Mucosa of stomach (tissue), 1 donor: ENCODE data around the gene TCF7L2.

ENCODE experiments used
- H3K27me3 ChIP-seq: one replicate; pipeline ENCODE4 v1.7.0; 2013; ENCODE audit warnings: mild to moderate bottlenecking, low read length; ENCODE audit not compliant: control insufficient read depth, insufficient read depth
- H3K36me3 ChIP-seq: one replicate; pipeline ENCODE4 v1.7.0; 2013; ENCODE audit warnings: low read length; ENCODE audit not compliant: control insufficient read depth, insufficient read depth
- H3K4me1 ChIP-seq: one replicate; pipeline ENCODE4 v1.7.0; 2013; ENCODE audit warnings: mild to moderate bottlenecking, low read length; ENCODE audit not compliant: control insufficient read depth, insufficient read depth
- H3K4me3 ChIP-seq: one replicate; pipeline ENCODE4 v1.7.0; 2013; ENCODE audit warnings: low read length
- H3K9ac ChIP-seq: one replicate; pipeline ENCODE4 v1.7.0; 2013; ENCODE audit warnings: mild to moderate bottlenecking, low read length, moderate library complexity
- H3K9me3 ChIP-seq: one replicate; pipeline ENCODE4 v1.7.0; 2013; ENCODE audit warnings: mild to moderate bottlenecking, low read length, moderate library complexity; ENCODE audit not compliant: control insufficient read depth
- donor health status: Pancreatic carcinoma.

Gene TCF7L2

DNA sequence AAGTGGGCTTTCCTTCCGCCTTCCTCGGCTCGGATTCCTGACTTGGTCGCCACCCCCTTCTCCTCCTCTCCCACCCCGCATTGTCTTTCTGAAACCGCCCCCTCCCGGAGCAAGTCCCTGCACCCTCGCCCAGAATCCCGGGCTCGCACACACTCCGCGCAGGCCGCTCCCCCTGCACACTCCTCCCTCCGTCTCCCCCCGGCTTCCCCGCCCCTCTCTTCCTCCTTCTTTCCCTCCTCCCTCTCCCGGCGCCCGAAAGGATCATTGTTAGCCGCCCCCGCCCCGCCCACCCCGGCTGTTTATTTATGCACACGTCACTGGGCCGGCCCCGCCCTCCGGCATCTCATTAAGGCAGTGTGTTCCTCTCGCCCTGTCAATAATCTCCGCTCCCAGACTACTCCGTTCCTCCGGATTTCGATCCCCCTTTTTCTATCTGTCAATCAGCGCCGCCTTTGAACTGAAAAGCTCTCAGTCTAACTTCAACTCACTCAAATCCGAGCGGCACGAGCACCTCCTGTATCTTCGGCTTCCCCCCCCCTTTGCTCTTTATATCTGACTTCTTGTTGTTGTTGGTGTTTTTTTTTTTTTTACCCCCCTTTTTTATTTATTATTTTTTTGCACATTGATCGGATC lies at the start of gene TCF7L2:
Gene TCF7L2, plus strand, starts transcription at position 373 of the 633 bp plus-strand sequence. CDS start 510 bp downstream, outside the sequence.
- Histone ChIP-seq H3K36me3 (no peaks in the 10 kb centered on the region), H3K4me3 (peak within 1 kb of the TSS; percentile 75), H3K27me3 (no peaks in the 10 kb centered on the region), H3K9me3 (no peaks in the 10 kb centered on the region), H3K9ac (peak within 1 kb of the TSS; percentile 96), H3K4me1 (peaks cover 38% of the 10 kb centered on the region)

DNA sequence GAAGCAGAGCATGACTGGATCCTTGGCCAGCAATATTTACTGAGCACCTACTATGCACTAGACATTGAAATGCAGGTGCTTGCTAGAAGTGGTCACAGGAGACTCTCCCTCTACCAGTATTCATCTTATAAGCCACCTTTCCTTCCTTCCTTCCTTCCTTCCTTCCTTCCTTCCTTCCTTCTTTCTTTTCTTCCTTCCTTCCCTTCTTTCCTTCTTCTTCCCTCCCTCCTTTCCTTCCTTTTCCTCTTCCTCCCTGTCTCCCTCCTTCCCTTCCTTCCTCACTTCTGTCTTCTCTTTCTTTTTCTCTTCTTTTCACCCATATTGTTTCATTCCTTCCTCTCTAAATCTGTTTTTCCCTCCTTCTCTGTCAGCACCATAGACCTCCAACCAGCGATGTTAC lies 47.3 kb upstream of the TCF7L2 start:
- Histone ChIP-seq H3K36me3 (no peaks in the 10 kb centered on the region), H3K9me3 (no peaks in the 10 kb centered on the region), H3K9ac (no peak overlapping the region), H3K4me1 (peaks cover 15% of the 10 kb centered on the region), H3K4me3 (no peak overlapping the region), H3K27me3 (no peaks in the 10 kb centered on the region)

DNA sequence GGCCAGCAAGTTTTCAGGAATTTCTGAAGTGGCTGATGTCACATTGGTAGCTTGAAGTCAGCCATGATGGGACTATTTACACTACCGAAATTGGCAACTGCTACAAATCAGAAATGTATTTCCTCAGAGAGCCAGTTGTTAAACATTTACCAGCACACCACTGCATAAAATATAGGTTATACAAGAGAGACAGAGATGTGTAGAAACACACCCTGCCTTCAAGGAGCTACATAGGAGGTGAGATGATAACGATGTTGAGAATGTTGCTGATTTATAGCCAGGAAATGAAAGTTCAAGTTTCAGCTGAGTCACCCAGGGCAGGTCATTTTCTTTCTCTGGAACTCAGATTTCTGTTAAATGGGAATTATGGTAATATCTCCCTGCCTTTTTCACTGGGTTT lies 46.0 kb upstream of the TCF7L2 start:
- Histone ChIP-seq H3K9me3 (no peaks in the 10 kb centered on the region), H3K4me3 (no peak overlapping the region), H3K36me3 (no peaks in the 10 kb centered on the region), H3K4me1 (peaks cover 7% of the 10 kb centered on the region), H3K27me3 (no peaks in the 10 kb centered on the region), H3K9ac (no peak overlapping the region)

DNA sequence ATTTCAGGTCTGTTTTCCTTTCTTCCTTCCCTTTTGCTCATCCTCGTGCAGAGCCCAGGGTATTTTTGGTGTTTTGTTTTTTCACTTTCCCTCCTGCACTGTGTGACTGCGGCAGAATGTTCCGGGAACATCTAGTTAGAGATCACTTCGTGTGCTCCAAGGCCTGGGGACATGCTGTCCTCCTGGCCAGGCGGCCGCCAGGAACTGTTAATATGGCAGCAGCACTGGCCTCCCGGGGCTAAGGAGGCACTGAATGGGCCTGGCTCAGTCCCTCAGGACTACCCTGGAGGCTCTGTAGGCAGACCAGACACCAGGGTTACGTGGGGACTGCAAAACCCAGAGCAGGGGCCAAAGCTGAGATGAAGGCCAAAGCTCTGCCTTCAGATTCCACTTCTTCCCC lies 43.1 kb upstream of the TCF7L2 start:
- Histone ChIP-seq H3K36me3 (no peaks in the 10 kb centered on the region), H3K27me3 (no peaks in the 10 kb centered on the region), H3K4me3 (no peak overlapping the region), H3K4me1 (no peaks in the 10 kb centered on the region), H3K9ac (no peak overlapping the region), H3K9me3 (no peaks in the 10 kb centered on the region)

DNA sequence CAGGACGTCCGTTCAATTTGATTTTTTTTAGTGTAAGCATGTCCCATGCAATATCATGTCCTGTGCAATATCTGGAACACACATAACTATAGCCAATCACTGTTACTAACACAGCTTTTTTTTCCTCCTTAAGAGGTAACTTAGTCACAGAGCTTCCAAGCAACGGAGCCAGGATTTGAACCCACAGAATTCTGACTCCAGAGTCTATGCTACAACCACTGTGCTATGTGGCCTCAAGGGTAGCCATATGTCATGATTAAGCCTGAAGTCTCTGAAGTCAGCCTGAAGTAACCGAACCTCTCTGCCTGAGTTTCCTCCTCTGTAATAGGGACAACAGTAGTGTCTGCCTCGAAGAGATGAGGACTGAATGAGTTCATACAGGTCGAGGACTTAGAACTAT lies 42.2 kb upstream of the TCF7L2 start:
- H3K4me3 ChIP-seq: no peak overlapping the region
- no peaks in the 10 kb centered on the region for H3K4me1 ChIP-seq
- H3K9ac ChIP-seq: no peak overlapping the region
- no peaks in the 10 kb centered on the region for H3K27me3 ChIP-seq
- H3K9me3 ChIP-seq: no peaks in the 10 kb centered on the region
- H3K36me3 ChIP-seq: no peaks in the 10 kb centered on the region

DNA sequence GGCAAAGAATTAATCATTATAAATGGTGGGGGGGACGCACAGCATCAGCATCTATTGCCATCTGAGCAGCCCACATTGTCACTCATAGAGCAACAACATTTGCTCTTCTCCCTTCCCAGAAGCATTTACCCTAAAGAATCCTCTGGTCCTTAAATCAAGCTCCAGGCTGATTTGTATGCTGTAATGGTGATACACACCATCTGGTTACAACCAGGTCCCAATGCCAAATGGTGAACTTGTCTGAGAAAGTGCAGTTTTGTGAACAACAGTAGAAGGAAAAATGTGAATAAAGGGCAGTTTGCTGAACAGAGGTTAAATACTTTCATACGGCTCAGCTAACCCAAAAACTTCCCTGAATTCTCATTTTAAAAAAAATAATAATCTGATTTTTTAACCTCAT lies 38.8 kb upstream of the TCF7L2 start:
- Histone ChIP-seq H3K9ac (no peak overlapping the region), H3K4me1 (peaks cover 16% of the 10 kb centered on the region), H3K36me3 (no peaks in the 10 kb centered on the region), H3K9me3 (no peaks in the 10 kb centered on the region), H3K4me3 (no peak overlapping the region), H3K27me3 (no peaks in the 10 kb centered on the region)

DNA sequence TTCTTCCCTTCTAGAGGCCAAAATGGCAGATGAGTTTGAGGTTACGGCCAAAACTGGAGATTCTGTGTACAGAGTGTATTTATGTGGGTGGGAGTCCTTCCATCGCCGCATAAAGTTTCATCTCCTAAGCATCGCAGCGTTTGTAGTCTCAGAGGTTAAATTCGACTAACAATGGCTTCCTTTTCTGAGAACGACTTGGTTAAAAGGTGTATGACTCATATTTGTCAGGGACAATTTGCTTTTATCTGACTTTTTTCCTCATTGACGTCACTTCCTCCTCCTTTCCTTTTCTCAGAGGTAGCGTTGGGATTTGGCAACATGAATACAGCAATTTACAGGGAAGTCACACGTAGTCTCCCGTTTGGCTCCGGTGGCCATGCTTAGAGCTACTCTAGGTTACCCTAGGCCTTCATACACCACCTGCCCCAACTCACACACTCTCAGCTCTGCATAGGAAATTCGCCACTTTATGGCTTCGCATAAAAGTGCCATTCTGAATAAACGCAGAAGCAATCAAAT lies 37.6 kb upstream of the TCF7L2 start:
- Histone ChIP-seq H3K4me3 (no peak overlapping the region), H3K4me1 (peaks cover 21% of the 10 kb centered on the region), H3K27me3 (no peaks in the 10 kb centered on the region), H3K9me3 (no peaks in the 10 kb centered on the region), H3K36me3 (no peaks in the 10 kb centered on the region), H3K9ac (no peak overlapping the region)

DNA sequence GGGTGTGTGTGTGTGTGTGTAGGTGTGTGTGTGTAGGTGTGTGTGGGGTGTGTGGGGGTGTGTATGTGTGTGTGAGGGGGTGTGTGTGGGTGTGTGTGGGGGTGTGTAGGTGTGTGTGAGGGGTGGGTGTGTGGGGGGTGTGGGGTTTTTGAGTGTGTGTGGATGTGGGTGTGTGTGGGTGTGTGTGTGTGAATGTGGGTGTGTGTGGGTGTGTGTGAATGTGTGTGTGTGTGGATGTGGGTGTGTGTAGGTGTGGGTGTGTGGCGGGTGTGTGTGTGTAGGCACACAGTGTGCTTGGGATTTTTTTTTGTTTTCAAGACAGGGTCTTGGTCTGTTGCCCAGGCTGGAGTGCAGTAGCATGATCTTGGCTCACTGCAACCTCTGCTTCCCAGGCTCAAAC lies 36.8 kb upstream of the TCF7L2 start:
- Histone ChIP-seq H3K4me1 (peaks cover 21% of the 10 kb centered on the region), H3K9ac (no peak overlapping the region), H3K9me3 (no peaks in the 10 kb centered on the region), H3K36me3 (no peaks in the 10 kb centered on the region), H3K4me3 (no peak overlapping the region), H3K27me3 (no peaks in the 10 kb centered on the region)

DNA sequence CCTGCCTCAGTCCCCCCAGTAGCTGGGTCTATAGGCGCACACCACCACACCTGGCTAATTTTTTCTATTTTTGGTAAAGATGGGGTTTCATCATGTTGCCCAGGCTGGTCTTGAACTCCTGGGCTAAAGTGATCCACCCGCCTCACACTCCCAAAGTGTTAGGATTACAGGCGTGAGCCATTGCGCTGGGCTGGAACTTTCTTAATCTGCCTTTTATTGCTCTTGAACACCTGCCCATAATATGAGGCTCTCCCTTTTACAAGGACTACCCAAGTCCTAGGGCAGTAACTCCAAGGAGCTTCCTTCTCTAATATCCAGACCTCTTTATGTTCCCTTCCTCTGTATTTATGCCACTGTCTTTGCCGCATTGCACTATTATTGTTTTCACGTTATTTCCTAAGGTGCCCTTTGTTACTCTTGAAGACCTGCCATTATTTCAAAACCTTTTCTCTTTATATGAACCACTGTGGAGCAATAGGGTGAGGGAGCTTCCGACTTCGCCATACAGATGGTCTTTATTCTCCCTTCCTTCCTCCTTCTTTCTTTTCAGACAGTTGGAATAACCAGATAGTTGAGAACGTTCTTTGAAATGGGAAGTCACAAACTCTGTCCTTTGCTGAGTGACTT lies 36.3 kb upstream of the TCF7L2 start:
- no peaks in the 10 kb centered on the region for H3K27me3 ChIP-seq
- H3K9me3 ChIP-seq: no peaks in the 10 kb centered on the region
- peaks cover 21% of the 10 kb centered on the region for H3K4me1 ChIP-seq
- no peaks in the 10 kb centered on the region for H3K36me3 ChIP-seq
- H3K9ac ChIP-seq: no peak overlapping the region
- H3K4me3 ChIP-seq: no peak overlapping the region

DNA sequence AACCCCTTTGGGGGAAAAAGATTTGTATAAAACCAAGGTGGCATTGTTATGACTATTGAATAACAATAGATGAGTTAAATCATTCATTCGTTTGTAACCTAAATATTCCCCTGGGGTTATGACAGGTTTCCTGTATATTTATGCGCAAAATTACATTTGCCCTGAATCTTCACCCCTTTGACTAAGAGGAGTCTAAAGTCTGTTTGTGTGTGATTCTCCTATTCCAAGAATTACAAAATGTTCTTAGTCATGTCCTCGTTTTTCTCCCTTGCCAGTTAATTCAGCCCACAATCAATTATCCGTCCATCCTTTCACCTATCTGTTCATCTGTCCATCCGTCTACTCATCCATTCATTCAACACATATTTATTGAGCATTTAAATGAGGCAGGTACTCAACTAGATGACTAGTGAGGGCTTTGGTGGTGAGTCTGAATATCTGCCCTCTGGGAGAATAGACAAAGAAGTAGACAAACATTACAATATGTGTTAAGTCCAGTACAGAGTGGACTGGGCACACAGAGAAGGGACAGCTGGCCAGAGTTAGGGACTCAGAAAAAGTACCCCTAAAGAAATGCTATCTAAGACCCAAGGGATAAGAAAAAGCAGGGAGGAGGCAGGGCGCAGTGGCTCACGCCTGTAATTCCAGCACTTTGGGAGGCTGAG lies 35.6 kb upstream of the TCF7L2 start:
- no peaks in the 10 kb centered on the region for H3K27me3 ChIP-seq
- H3K9me3 ChIP-seq: no peaks in the 10 kb centered on the region
- no peak overlapping the region for H3K9ac ChIP-seq
- H3K4me1 ChIP-seq: peaks cover 21% of the 10 kb centered on the region
- H3K4me3 ChIP-seq: no peak overlapping the region
- H3K36me3 ChIP-seq: no peaks in the 10 kb centered on the region

DNA sequence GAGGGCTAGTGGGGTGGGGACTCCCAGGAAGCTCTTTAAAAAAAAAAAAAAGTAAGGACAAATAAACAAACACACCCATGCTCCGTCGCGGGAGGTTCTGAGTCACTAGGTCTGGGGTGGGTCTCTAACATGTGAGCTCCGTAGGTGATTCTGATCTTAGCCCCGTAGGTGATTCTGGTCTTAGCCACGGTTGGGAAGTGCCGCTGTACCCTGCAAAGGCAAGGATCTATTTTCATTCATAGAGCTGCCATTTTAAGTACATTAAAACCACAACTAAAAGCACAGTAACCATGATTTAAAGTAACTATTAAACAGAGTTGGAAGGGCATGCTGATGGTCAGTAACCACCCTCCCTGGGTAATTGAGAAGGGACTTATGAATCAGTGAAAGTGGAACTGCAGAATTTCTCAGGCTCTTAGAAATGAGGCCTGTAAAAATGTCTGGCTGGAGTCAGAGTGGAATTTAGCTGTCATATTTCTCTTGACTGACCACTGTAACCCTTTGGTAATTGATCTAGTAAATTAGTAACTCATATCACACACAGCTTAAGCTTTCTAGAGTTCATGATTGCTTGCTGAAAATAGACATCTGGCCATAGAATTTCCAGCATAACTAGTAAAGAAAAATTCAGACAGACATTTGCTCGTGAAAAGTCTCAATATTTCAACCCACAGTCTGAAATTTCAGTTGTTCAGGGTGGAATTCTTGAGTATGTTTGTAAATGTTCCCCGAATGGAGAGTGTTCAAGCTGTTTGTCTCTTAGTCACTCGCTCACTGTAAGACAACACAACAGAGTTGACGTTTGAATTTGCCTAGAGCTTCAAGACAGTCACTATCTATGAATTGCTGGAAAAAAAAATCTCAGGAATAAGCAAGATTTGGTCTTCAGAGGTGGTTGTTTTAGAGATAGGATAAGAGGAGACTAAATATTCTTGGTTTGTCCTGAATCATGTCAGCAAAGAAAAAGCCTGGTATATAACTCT lies 34.2 kb upstream of the TCF7L2 start:
- Histone ChIP-seq H3K4me3 (no peak overlapping the region), H3K36me3 (no peaks in the 10 kb centered on the region), H3K27me3 (no peaks in the 10 kb centered on the region), H3K9ac (peak overlapping the region; percentile 26), H3K9me3 (no peaks in the 10 kb centered on the region), H3K4me1 (peaks cover 21% of the 10 kb centered on the region)
